WTC11 (cell line): Measurements from ENCODE around the gene FAM89B.

Source experiments
- FOXJ3 ChIP-seq: sonication (generic); formaldehyde crosslinking; IDR thresholded peaks from 2 replicates; pipeline ENCODE4 v1.9.0; 2021; ENCODE audit warnings: missing genetic modification reagents, mild to moderate bottlenecking, borderline replicate concordance
- JUN ChIP-seq: sonication (generic); formaldehyde crosslinking; IDR thresholded peaks from 2 replicates; pipeline ENCODE4 v1.8.0; 2023; ENCODE audit warnings: mild to moderate bottlenecking, missing genetic modification reagents
- NR2C2 ChIP-seq: sonication (generic); formaldehyde crosslinking; IDR thresholded peaks from 2 replicates; pipeline ENCODE4 v1.8.0; 2022; ENCODE audit warnings: mild to moderate bottlenecking, missing genetic modification reagents
- ZNF121 ChIP-seq: sonication (generic); formaldehyde crosslinking; IDR thresholded peaks from 2 replicates; pipeline ENCODE4 v1.8.0; 2023; ENCODE audit warnings: missing genetic modification reagents
- TF ChIP-seq, protein P1 (sequence below): sonication (generic); formaldehyde crosslinking; conservative IDR thresholded peaks from 2 replicates; pipeline ENCODE4 v1.8.1; 2022; ENCODE audit warnings: mild to moderate bottlenecking, missing genetic modification reagents
- TF ChIP-seq, protein P2 (sequence below): fragments of 200-600 bp; IDR thresholded peaks from 2 replicates; pipeline ENCODE4 v1.8.0; 2022; ENCODE audit warnings: antibody characterized with exemption
- TF ChIP-seq, protein P3 (sequence below): sonication (generic); formaldehyde crosslinking; IDR thresholded peaks from 2 replicates; pipeline ENCODE4 v1.8.0; 2022; ENCODE audit warnings: mild to moderate bottlenecking, missing genetic modification reagents
- TF ChIP-seq, protein P4 (sequence below): sonication (generic); formaldehyde crosslinking; IDR thresholded peaks from 2 replicates; pipeline ENCODE4 v1.8.0; 2022; ENCODE audit warnings: mild to moderate bottlenecking, missing genetic modification reagents
- TF ChIP-seq, protein P5 (sequence below): sonication (generic); formaldehyde crosslinking; IDR thresholded peaks from 2 replicates; pipeline ENCODE4 v1.8.1; 2023; ENCODE audit warnings: mild to moderate bottlenecking, missing genetic modification reagents

DNA sequence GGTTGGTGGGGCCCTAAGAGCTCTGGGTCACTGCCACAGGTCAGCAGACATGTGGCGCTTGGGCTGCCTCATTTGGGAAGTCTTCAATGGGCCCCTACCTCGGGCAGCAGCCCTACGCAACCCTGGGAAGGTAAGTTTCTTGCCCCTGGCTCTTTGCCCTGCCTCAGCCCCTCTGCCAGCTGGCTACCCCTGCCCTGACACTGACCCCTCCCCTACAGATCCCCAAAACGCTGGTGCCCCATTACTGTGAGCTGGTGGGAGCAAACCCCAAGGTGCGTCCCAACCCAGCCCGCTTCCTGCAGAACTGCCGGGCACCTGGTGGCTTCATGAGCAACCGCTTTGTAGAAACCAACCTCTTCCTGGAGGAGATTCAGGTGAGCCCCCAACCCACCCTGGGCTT is 45.6 kb upstream of the FAM89B start:
- TF ChIP-seq, protein P1, sequence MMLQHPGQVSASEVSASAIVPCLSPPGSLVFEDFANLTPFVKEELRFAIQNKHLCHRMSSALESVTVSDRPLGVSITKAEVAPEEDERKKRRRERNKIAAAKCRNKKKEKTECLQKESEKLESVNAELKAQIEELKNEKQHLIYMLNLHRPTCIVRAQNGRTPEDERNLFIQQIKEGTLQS (CRISPR knock-in tag) = no peak
- TF ChIP-seq, protein P2, sequence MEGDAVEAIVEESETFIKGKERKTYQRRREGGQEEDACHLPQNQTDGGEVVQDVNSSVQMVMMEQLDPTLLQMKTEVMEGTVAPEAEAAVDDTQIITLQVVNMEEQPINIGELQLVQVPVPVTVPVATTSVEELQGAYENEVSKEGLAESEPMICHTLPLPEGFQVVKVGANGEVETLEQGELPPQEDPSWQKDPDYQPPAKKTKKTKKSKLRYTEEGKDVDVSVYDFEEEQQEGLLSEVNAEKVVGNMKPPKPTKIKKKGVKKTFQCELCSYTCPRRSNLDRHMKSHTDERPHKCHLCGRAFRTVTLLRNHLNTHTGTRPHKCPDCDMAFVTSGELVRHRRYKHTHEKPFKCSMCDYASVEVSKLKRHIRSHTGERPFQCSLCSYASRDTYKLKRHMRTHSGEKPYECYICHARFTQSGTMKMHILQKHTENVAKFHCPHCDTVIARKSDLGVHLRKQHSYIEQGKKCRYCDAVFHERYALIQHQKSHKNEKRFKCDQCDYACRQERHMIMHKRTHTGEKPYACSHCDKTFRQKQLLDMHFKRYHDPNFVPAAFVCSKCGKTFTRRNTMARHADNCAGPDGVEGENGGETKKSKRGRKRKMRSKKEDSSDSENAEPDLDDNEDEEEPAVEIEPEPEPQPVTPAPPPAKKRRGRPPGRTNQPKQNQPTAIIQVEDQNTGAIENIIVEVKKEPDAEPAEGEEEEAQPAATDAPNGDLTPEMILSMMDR = no peak
- TF ChIP-seq ZNF121 (CRISPR knock-in tag) (no peak), NR2C2 (CRISPR knock-in tag) (no peak), JUN (no peak), FOXJ3 (CRISPR knock-in tag) (no peak)
- TF ChIP-seq, protein P3, sequence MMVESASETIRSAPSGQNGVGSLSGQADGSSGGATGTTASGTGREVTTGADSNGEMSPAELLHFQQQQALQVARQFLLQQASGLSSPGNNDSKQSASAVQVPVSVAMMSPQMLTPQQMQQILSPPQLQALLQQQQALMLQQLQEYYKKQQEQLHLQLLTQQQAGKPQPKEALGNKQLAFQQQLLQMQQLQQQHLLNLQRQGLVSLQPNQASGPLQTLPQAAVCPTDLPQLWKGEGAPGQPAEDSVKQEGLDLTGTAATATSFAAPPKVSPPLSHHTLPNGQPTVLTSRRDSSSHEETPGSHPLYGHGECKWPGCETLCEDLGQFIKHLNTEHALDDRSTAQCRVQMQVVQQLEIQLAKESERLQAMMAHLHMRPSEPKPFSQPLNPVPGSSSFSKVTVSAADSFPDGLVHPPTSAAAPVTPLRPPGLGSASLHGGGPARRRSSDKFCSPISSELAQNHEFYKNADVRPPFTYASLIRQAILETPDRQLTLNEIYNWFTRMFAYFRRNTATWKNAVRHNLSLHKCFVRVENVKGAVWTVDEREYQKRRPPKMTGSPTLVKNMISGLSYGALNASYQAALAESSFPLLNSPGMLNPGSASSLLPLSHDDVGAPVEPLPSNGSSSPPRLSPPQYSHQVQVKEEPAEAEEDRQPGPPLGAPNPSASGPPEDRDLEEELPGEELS (CRISPR knock-in tag) = no peak
- TF ChIP-seq, protein P4, sequence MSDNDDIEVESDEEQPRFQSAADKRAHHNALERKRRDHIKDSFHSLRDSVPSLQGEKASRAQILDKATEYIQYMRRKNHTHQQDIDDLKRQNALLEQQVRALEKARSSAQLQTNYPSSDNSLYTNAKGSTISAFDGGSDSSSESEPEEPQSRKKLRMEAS (CRISPR knock-in tag) = no peak
- TF ChIP-seq, protein P5, sequence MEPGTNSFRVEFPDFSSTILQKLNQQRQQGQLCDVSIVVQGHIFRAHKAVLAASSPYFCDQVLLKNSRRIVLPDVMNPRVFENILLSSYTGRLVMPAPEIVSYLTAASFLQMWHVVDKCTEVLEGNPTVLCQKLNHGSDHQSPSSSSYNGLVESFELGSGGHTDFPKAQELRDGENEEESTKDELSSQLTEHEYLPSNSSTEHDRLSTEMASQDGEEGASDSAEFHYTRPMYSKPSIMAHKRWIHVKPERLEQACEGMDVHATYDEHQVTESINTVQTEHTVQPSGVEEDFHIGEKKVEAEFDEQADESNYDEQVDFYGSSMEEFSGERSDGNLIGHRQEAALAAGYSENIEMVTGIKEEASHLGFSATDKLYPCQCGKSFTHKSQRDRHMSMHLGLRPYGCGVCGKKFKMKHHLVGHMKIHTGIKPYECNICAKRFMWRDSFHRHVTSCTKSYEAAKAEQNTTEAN (CRISPR knock-in tag) = no peak
